RPMI7951 (cell line): ENCODE measurements around the gene PDK2. TPM values are rescaled to one million over a fixed set of nuclear protein-coding genes. Genes with fewer than 3 reads are reported as not detected.

Source experiments
- DNase-seq: peaks from one replicate; pipeline ENCODE4 v3.0.0-alpha.2; 2012; ENCODE audit warnings: low read depth
- total RNA-seq: library from RNA; depleted of rRNA; stranded (reverse); fragments of >200 nt; shearing (Covaris generic); gene quantifications from 2 replicates; pipeline ENCODE4 v1.2.3, GENCODE V29; 2014; rRNA removed

PDK2 gene
- 13.9 and 19.2 TPM in 2 replicates for total RNA-seq

DNA sequence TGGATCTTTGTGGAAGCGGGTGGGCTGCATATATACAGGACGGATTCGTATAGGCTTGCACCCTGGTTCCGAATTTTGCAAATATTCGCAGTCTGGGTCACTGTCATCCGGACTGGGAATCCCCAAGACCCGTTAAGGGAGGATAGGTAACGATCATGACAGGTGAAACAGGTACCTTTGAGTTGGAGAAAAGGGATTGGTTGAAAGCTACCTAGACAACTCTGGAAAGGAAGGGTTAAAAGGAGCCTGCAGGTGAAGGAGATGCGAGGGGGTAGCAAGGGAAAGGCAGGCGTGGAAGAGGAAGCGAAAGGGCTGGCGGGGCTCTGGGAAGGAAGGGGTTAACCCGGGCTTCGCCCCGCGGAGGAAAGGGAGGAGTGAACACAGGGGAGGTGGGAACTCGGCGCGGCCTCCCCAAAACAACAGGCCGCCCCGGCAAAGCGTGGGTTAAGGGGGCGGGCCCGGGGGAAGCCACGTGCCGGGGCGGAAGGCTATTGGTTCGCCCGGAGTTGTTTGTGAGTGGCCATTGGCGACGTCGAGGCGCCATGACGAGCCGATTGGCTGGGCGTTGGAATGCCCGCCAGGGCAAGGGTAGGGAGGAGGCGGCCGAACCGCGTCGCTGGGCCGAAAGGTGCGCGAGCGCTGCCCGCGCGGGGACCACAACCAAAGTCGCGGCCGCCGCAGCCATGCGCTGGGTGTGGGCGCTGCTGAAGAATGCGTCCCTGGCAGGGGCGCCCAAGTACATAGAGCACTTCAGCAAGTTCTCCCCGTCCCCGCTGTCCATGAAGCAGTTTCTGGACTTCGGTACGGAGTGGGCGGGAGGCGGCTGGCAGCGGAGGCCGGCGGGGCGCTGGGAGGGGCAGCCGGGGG is at the start of gene PDK2:
TSS of gene PDK2 (plus strand) at position 599 of the 867 bp plus-strand sequence. CDS start at position 684, 85 bp downstream.
- peak; percentile 92 for DNase-seq

DNA sequence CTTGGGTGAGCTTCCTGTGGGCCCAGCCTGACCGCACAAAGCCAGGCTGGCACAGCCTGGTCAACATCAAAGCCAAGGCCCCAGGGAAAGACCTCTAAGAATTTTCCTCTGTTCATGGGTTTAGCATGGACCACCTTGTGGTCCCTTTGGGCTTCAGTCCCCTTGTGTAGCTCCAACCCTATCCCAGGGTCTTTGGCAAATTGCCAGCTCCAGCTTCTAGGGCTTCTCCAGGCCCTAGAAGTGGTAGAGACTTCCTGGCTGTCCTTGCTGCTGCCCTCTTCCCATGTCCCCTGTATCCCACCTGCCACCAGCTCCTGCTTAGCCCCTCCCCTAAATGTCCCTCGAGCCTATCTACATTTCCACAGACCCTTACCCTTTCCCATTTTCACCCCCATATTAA is 49.0 kb upstream of the PDK2 start:
- no peak for DNase-seq

DNA sequence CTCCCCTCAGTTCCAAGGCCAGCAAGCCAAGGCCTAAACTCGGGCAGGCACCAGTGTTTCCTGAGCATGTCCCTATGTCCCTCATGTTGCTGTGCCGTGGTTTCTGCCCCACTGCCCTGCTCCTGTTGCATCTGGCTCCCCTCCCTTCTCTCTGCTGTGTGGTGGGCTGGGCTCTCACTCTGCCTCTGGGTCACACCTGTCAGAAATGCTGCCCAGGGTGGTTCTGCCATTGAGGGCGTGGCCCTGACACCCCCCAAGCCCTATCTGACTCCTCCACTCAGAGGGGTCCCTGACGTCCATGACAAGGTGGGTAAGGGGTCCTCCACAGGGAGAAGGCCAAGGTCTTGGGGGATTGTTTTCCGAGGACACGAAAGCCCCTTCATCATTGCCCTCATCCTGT is 48.5 kb upstream of the PDK2 start:
- DNase-seq, result no peak

DNA sequence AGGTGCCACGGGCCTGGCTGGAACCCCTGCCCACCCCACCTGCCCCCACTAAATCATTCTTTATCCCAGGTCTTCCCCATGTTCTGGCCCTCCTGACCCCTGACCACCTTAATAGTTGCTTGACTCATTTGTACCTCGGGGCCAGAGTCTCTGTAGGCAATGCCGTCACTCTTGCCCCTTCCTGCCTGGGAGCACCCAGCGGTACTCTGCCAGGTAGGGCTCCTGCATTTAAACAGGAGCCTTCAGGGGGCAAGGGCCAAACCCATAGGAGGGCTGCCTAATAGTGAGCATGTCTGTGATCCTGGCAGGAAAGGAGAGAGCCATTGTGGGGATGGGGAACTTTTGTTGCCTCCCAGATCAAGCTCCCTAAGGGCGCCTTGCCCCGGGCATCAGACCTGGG is 48.1 kb upstream of the PDK2 start:
- no peak for DNase-seq

DNA sequence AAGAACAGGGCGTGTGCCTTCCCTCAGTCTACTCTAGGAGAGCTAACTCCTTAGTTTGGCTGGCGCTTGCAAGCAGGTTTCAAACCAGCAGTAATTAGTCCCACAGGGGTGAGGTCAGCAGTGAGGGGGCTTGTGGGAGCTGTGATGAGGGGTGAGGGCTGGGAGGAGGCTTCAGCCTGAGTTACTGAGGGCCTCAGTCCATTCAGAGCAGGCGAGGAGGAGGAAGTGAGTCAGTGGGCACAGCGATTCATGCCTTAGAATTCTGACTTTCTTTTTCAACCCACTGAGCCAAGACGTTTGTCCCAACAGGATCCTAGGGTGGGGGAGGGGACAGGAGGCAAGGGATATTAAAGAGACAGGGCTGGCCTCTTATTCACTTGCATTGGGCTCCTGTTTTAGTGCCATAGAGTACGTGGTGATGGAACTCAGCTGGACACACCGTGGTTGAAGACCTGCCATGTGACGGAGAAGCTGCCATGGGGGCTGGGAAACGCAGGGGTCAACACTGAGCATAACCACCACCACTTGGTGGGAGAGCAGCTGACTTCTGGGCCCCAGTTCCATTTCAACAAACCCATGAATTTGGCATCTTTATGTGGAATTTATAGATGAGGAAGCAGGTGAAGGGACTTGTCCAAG is 47.5 kb upstream of the PDK2 start:
- peak; percentile 93 for DNase-seq

DNA sequence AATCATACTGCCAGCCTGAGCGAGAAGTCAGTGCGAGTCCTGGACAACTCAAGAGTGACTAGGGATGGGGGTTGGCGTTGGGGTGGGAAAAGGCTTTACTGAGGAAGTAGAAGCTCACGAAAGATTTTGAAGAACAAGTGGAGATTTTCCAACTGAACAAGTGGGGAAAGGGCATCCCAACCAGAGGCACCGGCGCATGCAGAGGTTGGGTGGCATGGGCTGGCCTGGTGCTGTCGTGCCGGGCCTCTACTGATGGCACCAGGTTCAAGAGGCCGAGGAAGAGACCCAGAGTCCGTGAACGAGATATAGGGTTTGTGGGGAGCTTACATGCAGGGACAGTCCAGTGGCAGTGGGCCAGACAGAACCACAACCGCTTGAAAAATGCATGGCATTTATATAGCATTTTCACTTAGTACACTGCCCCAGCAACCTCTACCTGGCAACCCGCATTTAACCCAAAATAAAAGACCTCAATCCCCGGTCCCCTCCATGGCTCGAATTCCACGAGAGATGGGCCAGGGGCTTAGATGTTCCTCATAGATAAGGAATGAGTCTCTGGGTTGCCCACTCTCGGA is 46.9 kb upstream of the PDK2 start:
- DNase-seq, result peak; percentile 68

DNA sequence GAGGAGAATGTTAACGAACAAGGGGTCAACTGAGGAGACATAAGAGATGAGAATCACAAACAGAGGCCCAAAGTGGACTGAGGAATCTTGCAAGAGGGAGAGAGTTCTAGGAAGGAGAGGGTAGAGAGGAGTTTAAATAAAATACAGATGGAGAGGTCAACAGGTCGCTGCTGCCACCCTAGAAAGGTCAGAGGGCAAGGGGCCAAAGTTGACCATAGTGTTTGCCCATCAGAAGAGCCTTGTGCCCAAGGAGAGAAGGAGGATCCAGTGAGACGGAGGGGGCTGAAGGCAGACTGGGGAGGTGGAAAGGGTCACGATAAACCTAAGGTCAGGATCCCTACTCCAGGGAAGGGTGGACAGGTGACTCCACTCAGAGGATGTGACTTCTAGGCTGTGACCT is 46.2 kb upstream of the PDK2 start:
- DNase-seq, result no peak

DNA sequence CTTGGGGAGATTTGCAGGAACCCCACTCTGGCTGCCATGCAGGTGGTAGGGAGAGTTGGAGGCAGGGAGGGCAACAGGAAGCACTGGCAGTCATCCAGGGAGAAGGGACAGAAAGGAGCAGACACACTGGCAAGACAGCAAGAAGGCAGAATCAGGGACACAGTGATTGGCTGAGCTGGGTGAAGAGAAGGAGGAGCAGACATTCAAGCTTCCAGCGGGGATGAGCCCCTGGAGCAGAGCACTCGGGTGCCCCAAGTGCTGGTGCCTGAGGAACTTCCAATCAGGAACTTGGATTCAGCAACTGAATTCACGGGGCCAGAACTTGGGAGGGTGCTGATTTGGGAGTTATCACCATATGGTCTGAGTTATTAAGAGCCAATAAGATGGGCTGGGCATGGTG is 45.5 kb upstream of the PDK2 start:
- DNase-seq, result peak; percentile 68

DNA sequence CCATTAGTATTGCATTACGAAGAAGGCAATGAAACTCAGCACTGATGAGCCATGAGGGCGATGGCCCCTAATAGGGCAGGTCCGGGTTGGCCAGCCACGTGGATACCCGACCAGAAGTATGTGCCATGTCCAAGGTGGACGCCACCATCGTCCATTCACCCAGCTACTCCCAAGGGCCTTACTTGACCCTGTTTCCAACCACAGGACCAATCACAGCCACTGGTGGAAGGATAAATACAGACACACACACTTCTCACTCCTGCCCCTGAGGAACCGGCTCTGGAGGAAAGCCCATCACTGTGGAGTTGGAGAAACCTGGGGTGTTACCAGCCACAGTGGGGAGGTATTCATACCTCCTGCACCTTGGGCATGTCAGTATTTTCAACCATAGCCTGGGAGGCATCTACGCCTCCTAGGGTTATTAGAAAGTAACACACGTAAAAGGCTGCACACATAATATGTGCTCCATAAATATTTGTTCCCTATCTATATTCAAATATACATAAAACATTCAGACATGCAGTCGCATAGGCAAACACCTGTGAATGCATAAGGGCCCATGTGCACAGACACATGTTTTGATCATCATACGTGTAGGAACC is 44.6 kb upstream of the PDK2 start:
- DNase-seq, result no peak

DNA sequence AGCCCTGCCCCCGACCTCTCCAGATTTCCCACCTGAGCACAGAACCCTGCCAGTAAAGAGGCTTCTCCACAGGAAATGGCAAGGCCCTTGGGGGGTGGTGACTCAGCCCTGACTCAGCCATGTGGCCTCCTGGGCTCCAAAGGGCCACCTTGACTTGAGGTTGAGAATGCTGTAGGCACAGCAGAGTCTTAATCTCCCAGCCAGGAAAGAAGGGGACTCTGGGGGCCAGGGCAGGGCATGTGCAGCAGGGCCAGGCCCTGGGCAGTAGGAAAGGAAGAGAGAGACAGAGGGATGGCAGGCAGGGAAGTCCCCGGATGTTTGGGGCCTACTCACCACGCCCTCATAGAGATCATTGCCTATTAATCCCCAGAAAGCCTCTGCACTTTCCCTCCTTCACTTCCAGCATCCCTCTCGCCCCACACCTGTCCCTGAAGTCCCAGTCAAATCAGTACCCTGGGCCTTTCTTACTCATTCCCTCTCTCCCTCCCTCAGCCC is 44.0 kb upstream of the PDK2 start:
- peak; percentile 97 for DNase-seq

DNA sequence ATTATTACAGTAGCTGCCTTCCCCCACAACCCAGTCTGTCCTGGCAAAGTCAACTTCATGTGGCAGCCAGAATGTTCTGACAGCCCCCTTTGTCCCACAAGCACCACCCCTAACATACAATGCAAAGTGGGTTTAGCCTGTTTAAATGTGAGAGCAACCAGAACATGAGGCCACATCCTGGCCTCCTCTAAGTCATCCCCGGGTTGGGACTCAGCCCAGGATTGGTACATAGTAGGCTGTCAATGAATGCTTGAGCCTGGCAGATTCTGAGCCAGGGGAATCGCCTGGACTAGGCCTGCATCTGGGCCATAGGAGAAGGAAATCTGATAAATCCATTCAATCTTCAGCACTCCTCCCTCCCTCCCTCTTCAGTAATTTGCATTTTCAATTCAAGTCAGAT is 43.5 kb upstream of the PDK2 start:
- peak; percentile 69 for DNase-seq

DNA sequence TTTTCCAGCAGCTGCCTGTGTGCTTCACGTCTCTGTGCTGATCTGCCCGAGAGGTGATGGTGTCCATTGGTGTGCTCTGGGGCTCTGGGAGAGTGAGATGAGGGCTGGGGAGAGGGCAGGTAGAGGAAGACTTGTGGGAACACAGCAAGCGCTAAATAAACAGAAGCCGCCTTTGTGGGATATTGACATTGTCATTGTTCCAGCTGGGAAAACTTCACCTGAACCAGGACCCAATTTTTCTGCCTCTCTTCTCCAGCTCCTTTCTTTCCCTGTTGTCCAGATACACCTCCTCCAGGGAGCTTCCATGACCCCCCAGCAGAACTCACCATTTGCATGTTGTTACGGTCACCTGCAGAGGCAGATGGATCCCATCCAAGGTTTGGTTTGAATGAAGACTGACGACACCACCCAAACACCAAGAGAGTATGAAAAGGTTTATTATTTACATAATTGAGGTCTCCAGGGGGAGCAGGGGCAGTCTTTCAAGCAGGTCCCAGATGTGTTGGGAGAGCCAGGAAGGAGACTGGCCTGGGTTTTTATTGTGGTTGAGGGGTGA is 42.8 kb upstream of the PDK2 start:
- no peak for DNase-seq

DNA sequence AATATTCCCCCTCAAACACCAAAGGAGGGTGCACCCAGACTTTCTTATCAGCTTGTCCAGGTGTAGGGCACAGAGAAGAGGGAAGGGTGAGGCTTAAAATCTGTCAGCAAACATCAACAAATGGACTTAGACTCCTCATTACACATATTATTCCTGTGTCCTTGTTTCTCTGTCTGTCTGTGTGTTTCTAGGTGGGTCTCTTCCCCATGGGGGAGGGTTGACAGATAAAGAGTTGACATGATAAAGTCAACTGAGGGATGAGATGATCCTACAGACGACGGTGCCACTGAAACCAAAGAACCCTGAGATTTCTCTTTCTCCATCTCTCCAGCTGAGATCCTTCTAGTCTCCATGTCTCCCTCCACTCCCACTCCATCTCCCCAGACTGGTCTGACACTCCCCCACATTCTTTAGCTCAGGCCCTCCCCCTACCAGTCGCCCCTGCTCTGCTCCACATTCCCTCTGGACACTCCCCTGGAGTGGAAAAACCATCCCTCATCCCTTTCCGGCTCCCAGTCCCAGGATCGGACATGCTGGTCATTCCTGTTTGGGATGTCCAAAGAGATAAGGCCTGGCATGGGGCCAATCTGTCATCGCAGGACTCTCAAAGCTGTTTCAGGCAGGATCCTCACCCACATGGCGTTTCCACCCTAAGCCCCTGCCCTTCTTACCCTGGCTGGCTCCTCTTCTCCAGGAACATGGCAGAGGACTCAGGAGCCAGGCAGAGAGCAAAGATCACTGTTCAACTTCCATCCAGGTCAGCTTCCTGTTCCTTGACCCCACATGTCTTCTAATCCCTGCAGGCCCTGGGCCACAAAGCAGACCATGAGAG is 42.1 kb upstream of the PDK2 start:
- peak; percentile 74 for DNase-seq

DNA sequence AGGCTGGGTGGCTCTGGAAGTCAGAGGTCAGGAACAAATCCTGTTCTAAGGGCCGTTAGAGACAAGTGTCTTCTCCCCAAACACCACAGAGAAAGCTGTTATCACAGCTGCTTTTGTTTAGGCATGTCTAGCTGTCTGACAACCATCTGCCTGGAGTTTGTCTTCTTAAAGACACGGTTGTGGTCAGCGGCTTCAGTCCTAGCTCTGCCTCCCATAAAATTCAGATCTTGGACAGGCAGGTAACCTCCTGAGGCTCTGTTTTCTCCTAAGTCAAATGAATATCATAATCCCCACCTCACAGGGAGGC is 41.5 kb upstream of the PDK2 start:
- DNase-seq, result peak; percentile 78

DNA sequence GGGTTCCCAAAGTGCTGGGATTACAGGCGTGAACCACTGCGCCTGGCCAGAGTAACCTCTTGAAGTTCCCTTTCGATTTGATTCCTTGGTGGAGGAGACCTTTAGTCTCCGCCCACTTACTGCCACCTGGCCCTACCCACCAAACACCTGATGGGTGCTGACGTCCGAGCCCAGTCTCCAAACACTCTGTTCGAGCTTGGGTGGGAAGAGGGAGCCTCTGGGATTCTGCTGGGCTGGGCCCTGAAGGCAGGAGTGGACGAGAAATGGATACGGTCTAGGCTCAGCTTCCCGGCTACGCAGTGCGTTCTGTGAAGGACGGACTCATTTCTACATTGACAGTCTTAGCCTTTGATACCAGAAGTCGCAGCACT is 40.1 kb upstream of the PDK2 start:
- DNase-seq, result no peak

DNA sequence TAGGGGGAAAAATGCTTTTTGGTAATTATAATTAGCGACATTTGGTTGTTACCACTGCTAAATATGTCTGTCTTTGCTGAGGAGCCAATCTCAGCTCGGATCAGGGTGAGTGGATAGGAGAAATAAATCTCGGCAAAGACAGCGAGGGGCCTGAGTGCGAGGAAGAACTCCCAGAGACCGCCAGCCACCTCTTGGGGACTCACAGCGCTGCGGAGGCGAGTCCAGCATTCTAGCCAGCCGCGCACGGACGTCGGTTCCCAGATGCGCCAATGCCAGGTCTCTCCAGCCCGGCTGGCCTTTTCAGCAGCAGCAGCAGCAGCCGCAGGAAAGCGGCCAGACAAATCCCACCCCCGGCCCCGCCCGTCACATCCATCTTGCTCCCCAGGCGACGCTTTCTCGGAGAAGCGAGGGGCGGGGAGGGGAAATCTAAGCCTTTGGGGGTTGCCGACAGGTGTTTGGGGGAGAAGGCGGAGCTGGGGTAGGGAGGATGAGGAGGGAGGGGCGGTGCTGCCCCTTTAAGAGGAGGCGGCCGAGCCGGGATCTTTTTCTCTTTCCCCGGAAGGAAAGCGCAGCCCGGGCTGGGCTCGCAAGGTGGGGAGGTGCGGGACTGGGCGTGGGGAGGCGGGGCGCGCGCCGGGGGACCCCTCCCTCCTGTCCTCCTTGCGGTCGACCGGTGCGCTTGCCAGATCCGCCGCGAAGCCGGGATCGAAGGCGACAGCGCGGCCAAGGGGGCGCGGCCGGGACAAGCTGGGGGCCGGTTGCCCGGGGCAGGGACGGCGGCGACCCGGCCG is 39.5 kb upstream of the PDK2 start, which contains the start of gene ITGA3:
TSS of gene ITGA3 (plus strand) at position 685 of the 791 bp plus-strand sequence. CDS start 330 bp downstream, outside the sequence.
- peak; percentile 97 for DNase-seq

DNA sequence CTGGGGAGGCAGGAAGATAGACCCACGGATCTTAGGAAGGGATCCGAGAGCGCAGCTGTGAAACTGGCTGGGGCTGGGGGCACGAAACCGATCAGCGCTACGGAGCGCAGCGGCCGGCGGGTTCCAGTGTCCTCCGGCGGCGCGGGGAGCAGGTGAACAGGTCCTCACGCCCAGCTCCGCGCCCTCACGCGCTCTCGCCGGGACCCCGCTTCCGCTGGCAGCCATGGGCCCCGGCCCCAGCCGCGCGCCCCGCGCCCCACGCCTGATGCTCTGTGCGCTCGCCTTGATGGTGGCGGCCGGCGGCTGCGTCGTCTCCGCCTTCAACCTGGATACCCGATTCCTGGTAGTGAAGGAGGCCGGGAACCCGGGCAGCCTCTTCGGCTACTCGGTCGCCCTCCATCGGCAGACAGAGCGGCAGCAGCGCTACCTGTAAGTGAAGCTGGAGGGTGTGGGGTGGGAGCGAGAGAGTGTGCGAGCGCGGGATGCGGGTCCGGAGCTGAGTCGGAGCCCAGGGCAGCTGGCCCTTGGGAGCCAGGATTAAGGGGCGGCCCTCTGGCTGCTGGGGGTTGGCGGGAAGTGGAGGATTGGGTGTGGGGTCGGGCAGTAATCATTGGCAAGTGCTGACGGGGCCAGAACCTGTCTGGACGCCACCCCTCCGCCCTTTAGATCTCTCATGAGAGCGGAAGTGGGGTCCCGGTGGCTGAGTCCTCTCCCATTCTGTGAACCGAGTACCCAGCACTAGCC is 38.8 kb upstream of the PDK2 start:
- peak; percentile 55 for DNase-seq

DNA sequence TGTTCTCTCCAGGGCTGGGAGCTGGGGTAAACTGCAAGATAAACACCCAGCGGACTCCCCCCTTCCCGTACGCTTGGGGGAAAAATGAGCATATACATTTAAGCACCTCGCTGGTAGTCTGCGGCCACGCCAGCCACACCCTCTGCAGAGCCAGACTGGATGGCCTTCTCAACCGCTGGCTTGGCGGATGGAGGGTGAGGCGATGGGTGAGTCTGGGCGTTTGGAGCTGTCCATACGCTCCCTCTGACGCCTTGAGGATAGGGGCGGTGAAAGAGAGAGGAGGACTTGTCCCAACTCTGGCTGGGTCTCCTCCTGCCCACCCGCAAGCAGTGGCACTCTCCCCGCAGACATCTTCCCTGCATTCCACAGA is 38.2 kb upstream of the PDK2 start:
- DNase-seq, result peak; percentile 60

DNA sequence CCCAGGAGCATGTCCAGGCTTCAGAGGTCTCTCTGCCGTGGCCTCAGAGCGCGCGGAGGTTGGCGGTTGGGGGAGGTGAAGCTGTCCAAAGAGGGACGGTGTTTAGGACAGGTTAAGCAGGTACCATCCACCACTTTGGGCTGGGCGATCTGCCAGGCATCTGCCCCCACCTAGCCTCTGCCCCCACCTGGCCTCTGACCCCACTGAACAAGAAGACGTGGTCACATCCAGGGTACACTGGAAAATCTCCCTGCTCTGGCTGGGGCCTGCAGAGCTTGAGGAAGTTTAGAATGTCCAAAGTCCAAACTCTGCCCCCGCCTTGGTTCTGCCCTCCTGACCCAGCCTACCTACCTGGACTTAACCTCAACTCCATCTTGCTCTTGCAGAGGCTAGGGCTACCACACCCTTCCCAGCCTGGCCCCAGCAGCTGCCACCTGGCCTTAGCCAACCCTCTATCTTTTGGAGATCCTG is 37.6 kb upstream of the PDK2 start:
- no peak for DNase-seq
